H1 (cell line): ENCODE data around the gene SLC22A23. TPM values are rescaled to one million over a fixed set of nuclear protein-coding genes. Genes with fewer than 3 reads are reported as not detected.

Experiments used
- BRCA1 ChIP-seq: IDR thresholded peaks from 2 replicates; pipeline ENCODE4 v1.6.1; 2012; ENCODE audit warnings: low read depth, low read length, improper control_type of control experiment
- CEBPB ChIP-seq: IDR thresholded peaks from 2 replicates; pipeline ENCODE4 v1.6.1; 2012; ENCODE audit warnings: low read depth, low read length
- EZH2 ChIP-seq: fragments of 200-600 bp; sonication (generic); IDR thresholded peaks from 2 replicates; pipeline ENCODE4 v1.7.1; 2012; ENCODE audit warnings: low read depth, mild to moderate bottlenecking, moderate library complexity, low read length, inconsistent platforms; ENCODE audit not compliant: severe bottlenecking
- KDM5A ChIP-seq: fragments of 200-600 bp; IDR thresholded peaks from 2 replicates; pipeline ENCODE4 v1.7.1; 2012; ENCODE audit warnings: mild to moderate bottlenecking, low read length, inconsistent platforms, mixed read lengths
- TBP ChIP-seq: IDR thresholded peaks from 2 replicates; pipeline ENCODE4 v1.6.1; 2011; ENCODE audit warnings: low read depth, low read length, improper control_type of control experiment
- polyA plus RNA-seq, 7 experiments: library from polyadenylated mRNA; depleted of rRNA in 3 of 7; stranded (reverse) in 5 of 7; unstranded in 2 of 7; fragments of >200 nt in 5 of 7; fragments of 200-250 nt in 2 of 7; gene quantifications; 1 replicate in 5 of 7; 2 replicates in 1 of 7; 4 replicates in 1 of 7; pipeline versions ENCODE4 v1.2.1 to v1.2.3, GENCODE V29; 2011 to 2013; ENCODE audit warnings: missing spikeins in 2 of 7, mixed read lengths in 2 of 7
- total RNA-seq: library from RNA; stranded (reverse); fragmentation: NEBNext Ultra II Directional; extraction: Animal tissue kit (Norgen Biotek cat#: 25700); gene quantifications from 2 replicates; pipeline ENCODE4 v1.2.1, GENCODE V29; 2021

SLC22A23 gene
- total and polyA plus RNA-seq, 2 of the 8 experiments (the other 6 are each of a cell fraction or from before 2014, with no cell fraction given) = 9.9 to 38.4 TPM

GRCh38 chr6:3359101-3359752 lies 97.6 kb downstream of the SLC22A23 start (continued):
- TF ChIP-seq BRCA1 = no peak
- TF ChIP-seq TBP = no peak
- TF ChIP-seq EZH2 = no peak
- TF ChIP-seq CEBPB = no peak
- TF ChIP-seq KDM5A = no peak
